SW480 (cell line): ENCODE measurements around the gene PC.
"Not testable (repeated sequence)": the region's sequence is repeated elsewhere in the genome, so short reads cannot be mapped to it uniquely, and the experiment has no call there.

ENCODE experiments used
- DNase-seq: peaks from one replicate; pipeline ENCODE4 v3.0.0-alpha.2; 2016; ENCODE audit warnings: low spot score

PC gene, protein sequence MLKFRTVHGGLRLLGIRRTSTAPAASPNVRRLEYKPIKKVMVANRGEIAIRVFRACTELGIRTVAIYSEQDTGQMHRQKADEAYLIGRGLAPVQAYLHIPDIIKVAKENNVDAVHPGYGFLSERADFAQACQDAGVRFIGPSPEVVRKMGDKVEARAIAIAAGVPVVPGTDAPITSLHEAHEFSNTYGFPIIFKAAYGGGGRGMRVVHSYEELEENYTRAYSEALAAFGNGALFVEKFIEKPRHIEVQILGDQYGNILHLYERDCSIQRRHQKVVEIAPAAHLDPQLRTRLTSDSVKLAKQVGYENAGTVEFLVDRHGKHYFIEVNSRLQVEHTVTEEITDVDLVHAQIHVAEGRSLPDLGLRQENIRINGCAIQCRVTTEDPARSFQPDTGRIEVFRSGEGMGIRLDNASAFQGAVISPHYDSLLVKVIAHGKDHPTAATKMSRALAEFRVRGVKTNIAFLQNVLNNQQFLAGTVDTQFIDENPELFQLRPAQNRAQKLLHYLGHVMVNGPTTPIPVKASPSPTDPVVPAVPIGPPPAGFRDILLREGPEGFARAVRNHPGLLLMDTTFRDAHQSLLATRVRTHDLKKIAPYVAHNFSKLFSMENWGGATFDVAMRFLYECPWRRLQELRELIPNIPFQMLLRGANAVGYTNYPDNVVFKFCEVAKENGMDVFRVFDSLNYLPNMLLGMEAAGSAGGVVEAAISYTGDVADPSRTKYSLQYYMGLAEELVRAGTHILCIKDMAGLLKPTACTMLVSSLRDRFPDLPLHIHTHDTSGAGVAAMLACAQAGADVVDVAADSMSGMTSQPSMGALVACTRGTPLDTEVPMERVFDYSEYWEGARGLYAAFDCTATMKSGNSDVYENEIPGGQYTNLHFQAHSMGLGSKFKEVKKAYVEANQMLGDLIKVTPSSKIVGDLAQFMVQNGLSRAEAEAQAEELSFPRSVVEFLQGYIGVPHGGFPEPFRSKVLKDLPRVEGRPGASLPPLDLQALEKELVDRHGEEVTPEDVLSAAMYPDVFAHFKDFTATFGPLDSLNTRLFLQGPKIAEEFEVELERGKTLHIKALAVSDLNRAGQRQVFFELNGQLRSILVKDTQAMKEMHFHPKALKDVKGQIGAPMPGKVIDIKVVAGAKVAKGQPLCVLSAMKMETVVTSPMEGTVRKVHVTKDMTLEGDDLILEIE

DNA sequence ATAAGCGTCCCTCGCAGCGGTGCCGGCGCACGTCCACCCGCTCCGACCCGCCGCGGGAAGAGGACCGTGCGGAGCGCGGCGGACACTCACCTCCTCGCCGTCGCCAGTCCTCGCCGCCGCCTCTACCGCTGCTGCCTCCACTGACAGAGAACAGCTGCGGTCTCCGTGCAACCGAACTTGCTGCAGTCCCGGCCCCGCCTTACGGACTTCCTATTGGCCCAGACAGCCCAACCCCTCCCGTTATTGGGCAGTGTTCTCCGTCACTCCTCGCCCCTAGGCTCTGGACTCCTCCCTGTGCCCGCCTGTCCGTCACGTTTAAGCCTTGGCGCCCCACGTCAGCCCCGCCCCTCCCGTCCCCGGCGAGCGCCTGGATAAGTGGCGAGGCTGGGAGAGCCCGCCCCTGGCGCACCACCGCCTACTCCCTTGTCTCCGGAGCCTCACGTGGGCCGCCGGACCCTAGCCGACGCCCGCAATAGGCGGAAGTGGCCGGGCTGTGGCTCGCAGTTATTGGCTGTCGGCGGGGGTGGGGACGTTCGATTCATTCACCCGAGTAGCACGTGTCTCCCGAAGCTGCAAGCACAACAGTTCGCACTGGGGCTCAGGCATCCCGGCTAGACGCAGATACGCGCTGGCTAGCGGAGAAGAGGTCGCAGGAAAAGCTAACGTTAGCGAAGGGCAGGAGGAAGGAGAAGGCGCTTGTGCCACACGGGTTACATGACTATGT lies at the start of gene PC:
Gene PC (minus strand): TSS at position 152 of the 724 bp plus-strand sequence. CDS start 86,224 bp downstream, outside the sequence.
- peak; percentile 100 for DNase-seq

DNA sequence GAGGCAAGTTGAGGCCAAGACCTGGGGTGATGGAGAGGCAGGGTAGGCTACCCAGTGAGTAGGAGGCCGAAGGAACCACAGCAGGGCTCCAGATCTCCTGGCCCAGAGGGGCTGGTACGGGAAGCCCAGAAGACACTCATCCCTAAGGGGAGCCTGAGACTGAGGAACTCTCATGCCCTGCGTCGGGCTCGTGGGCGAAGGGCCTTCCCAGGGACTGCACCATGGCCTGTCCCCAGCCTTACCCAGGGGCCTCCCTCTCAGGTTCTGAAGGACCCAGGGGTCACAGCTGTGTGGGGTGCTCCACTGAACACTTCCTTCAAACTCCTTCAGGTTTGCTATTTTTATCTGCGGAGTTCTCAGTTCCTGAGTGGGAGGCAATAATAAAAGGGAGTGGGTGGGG lies 48.9 kb upstream of the PC start:
- DNase-seq = no peak

DNA sequence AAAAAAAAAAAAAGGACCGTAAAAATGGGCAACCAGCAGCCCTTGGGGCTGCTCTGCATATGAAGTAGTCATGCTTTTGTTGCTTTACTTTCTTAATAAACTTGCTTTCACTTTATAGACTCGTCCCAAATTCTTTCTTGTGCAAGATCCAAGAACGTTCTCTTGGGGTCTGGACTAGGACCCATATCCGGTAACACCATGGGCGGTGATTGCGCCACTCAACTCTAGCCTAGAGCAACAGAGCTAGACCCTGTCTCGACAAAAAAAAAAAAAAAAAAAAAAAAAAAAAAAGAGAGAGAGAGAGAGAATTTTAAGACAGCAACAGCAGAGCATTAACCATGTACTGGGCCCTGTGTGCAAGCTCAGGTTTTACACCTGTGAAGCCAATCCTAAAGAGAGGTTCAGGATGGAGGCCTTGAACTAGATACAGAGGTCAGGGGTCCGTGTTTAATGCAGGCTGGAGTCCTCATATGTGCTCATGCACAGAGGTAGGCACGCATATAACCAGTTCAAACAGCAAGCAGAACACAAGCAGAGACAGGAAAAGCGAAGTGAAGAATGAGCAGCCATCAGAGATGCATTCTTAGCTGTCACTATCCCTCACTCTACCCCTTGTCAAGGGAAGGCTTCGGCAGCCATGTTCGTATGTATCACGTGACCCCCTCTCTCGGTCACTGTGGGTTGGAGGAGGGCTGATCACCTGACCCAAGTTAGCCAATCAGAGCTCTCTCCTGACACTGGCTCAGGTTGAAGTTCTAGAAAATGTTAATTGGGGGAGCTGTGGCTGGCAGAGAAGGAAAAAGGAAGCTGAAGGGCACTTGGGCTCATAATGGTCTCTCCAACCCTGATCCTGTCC lies 48.1 kb upstream of the PC start:
- peak; percentile 59 for DNase-seq

DNA sequence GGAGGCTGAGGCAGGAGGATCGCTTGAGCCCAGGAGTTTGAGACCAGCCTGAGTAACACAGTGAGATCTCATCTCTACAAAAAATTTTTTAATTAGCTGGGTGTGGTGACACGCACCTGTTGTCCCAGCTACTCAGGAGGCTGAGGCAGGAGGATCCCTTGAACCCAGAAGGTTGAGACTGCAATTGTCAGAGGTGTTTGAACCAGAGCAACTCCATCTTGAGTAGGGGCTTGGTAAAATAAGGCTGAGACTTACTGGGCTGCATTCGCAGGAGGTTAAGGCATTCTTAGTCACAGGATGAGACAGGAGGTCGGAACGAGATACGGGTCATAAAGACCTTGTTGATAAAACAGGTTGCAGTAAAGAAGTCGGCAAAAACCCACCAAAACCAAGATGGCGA lies 47.0 kb upstream of the PC start:
- DNase-seq = not testable (repeated sequence)

DNA sequence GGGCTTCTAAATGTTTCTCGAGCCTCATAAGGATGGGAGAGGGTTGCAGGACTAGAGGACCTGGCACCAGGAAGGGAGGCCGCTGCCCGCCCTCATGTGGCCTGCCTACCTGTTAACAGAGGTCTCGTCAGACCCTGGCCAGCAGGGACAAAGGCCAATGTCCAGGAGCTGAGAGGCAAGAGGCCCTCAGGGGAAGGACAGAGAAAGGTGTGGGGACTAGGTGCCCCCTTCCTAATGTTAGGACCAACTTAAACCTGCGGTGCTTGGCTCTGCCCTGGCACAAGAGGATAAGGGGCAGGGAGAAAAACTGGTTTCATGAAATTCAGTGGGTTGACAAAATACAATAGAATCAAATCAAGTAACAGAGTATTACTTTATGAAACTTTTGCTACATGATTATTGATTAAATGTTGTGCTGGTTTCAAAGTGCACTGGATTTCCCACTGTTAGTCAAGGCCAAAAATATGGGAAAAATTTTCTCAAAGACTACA lies 44.8 kb upstream of the PC start:
- DNase-seq = no peak

DNA sequence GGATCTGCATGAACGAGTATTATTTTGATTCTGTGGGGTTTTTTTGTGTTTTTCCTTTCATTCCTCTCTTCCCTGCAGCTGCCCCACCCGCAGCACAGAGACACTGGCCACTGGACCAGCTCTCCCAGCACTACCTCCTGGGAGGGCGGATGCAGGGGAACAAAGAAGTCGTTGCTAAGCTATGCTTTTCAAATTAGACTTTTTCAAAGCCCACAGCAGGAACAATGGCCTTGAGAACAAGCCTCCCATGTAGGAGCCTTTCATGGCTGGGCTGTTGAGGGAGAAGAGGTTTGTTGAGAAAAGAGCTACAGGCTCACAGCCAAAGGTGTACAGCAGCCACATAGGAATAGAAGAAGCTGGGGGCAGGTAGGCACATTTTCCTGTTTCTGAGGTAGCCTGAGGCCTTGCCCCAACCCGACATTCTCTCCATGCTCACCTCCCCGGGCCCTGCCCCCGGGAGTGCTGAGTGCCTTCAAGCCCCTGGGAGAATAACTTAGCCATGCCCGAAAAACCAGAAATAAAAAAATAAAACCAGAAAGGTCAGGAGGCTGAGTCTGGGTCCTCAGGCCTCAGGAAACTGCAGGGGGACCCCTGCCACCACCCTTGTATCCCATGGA lies 44.2 kb upstream of the PC start:
- DNase-seq = no peak

DNA sequence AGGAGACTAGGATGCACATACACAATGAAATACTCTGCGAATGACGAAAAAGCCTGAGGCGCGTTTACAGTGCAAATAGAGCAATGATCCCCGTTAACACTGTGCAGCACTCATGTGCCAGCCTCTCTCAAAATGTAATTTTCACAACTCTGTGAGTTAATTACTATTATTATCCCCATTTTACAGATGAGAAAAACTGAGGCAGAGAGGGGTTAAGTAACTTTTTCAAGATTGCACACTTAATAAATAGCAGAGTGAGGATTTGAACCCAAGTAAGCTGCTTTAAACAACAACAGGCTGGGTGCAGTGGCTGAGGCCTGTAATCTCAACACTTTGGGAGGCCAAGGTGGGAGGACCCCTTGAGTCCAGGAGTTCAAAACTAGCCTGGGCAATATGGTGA lies 43.1 kb upstream of the PC start:
- no peak for DNase-seq

DNA sequence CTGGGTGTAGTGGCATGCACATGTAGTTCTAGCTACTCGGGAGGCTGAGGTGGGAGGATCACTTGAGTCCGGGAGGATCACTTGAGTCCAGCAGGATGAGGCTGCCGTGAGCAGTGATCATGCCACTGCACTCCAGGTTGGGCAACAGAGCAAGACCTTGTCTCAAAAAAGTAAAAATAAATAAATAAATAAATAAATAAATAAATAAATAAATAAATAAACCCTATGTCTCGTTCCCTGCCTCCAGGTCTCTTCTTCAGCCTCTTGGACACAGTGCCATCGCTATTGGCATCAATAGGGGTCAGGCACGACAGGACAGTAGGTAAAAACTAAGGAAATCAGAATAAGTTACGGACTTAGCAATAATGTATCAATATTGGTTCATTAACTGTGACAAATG lies 41.4 kb upstream of the PC start:
- DNase-seq = no peak

DNA sequence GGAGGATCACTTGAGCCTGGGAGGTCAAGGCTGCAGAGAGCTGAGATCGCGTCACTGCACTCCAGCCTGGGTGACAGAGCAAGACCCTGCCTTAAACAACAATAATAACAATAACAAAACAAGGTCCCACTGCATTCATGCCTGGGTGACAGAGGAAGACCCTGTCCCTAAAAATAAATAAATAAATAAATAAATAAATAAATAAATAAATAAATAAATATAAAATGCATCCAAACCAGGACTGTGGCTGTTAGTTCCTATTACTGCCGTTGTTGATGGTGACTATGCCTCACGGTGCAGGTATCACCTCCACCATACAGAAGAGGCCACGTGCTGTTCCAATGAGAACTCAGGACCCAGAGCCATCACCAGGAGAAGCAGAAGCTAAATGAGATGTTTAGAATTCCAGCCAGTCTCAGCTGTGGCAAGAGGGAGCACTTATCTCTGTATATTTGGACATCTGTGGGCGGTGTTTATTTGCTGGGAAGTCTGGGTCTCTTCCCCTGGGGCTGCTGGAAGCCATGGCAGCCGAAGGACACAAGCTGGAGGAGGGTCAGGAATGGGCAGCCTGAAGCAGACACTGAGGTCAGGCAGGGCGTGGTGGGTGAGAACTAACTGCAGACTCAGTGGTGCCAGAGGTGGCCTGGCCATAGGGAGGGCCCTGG lies 38.6 kb upstream of the PC start:
- no peak for DNase-seq

DNA sequence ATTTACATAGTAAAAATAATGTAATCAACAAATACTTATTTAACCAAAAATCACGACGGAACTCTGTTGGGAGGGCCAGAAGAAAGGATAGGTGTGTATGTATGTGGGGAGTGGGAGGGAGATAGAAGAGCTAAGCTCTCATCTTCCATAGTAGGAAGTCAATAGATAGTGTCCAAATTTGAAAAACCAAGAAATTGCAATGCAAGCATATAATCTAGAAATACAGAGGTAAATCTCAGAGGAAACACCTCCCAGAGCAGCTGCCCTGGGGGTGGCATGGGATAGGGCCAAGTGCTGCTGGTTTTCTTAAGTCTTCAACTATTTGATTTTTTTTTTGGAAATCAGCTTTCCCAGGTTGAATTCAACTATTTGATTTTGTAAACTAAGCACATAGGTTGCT lies 33.9 kb upstream of the PC start:
- no peak for DNase-seq

DNA sequence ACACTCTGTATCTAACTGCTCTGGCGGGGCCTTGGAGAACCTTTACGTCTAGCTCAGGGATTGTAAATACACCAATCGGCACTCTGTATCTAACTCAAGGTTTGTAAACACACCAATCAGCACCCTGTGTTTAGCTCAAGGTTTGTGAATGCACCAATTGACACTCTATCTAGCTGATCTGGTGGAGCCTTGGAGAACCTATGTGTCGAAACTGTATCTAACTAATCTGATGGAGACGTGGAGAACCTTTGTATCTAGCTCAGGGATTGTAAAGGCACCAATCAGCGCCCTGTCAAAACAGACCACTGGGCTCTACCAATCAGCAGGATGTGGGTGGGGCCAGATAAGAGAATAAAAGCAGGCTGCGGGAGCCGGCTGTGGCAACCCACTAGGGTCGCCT lies 31.2 kb upstream of the PC start:
- DNase-seq = not testable (repeated sequence)

DNA sequence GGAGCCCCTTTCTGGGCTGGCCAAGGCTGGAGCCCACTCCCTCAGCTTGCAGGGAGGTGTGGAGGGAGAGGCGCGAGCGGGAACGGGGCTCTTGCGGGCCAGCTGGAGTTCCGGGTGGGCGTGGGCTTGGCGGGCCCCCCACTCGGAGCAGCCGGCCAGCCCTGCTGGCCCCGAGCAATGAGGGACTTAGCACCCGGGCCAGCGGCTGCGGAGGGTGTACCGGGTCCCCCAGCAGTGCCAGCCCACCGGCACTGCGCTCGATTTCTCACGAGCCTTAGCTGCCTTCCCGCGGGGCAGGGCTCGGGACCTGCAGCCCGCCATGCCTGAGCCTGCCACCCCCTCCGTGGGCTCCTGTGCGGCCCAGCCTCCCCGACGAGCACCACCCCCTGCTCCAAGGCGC lies 30.6 kb upstream of the PC start:
- DNase-seq = not testable (repeated sequence)

DNA sequence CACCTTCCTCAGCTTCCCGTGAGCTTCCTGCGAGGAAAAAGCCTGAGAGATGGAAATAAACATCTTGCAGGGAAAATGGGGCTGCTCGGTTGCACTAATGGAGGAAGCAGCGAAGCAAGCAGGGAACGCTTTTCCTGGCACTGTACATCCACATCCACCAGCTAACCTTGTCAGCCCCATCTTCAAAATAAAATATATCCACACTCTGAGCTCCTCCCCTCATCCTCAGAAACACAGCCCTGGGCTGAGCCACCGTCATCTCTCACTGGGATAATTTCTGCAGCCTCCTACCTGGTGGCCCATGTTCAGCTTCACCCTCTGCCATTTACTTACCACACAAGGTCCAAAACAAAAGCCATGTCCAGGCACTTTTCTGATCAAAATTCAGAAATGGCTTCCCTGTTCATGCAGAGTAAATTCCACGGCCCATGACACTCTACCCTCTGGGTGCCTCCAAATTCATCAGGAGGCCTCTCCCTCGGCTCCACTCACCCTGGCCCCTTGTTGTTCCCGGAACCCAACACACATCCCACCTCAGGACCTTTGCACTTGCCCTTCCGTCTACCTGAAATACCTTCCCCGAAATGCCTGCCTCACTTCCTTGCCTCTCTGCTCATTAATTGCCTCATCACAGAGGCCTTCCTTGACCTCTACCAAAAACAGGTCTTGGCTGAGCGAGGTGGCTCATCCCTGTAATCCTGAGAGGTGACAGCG lies 29.9 kb upstream of the PC start:
- DNase-seq = no peak

DNA sequence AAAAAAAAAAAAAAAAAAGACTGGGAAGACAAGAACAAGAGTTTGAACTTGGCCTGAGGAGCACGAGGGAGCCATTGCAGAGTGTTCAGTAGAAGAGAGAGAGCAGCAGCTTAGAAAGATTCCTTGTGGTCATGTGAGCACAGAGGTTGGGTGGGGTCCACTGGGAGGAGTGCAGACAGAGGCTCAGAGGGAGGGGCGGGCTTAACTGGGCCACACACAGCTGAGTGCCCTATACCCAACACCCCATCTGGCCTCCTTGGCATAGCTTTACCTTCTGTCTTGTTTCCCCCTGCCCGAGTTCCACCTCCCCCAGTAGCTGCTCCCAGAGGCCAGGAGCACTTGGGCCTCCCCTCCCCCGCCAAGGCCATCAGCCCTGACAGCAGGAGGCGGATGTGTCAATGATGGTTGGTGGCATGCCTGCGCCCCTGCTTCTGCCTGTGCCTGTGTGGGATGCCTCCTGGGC lies 29.0 kb upstream of the PC start:
- no peak for DNase-seq

DNA sequence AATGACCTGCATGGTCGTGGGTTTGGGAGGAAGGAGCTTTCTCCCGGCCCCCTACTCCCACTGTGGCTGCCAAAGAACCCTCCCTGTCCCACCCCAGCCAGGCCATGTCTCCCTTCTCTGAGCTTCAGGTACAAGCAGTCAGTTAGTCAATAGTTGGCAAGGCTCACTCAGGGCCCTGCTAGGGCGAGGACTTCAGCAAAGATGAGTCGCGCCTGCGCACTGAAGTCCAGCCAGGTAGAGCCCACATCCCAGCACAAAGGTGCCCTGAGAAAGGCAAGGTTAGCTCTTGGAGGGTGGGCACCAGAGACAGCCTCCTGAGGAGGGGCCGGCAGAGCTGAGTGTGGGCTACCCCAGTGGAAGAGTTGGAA lies 28.0 kb upstream of the PC start:
- DNase-seq = no peak

DNA sequence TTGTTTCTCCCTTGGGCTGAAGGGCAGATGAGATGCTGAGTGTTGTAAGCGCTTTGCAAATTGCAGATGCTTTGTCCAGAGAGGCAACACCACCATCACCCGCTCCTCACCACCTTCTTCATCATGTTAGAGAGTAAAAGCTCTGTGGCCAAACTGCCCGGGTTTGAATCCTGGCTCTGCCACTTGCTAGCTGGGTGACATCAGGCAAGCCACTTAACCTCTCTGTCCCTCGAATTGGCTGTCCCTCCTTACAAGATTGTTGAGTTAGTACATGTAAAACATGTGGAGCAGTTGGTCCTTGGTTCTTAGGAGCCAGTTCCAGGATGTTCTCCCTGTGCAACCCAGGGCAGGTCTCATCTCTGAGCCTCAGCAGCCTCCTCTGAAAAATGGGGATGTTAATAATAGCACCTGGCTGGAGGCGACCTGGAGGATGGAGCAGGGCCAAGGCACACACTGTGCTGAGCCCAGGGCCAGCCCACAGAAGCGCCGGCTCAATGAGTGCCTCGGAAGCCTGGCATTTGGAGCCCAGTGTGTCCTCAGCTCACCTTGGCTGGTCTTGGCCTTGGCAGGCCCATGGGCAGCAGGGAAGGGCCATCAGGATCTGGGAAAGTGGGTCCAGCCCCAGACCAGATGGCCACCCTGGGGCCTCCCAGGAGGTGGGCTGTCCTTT lies 27.5 kb upstream of the PC start:
- no peak for DNase-seq

DNA sequence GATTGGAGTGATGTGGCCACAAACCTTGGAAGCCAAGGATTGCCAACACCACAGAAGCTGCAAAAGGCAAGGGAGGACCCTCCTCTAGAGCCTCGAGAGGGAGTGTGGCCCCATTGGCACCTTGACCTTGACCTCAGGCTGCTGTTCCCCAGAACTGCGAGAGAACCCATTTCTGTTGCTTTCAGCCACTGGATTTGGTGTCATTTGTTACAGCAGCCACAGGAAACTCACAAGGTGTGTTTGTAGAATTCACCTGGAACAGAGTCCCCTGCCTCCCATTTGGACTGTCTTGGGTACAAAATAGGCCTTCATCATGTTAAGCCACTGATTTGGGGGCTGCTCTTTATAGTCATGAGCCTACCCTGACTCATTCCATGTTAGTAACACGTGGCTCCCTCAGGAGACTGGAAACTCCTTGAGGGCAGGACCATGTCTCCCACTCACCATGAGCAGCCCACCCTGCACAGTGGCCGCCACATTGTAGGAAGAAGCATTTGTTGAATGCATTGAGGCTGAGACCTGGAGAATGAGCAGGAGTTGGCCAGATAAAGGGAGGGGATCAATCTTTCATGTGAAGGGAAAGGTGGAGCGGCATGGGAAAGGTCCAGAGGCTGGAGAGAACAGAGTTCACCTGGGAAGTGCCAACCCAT lies 25.2 kb upstream of the PC start:
- DNase-seq = no peak

DNA sequence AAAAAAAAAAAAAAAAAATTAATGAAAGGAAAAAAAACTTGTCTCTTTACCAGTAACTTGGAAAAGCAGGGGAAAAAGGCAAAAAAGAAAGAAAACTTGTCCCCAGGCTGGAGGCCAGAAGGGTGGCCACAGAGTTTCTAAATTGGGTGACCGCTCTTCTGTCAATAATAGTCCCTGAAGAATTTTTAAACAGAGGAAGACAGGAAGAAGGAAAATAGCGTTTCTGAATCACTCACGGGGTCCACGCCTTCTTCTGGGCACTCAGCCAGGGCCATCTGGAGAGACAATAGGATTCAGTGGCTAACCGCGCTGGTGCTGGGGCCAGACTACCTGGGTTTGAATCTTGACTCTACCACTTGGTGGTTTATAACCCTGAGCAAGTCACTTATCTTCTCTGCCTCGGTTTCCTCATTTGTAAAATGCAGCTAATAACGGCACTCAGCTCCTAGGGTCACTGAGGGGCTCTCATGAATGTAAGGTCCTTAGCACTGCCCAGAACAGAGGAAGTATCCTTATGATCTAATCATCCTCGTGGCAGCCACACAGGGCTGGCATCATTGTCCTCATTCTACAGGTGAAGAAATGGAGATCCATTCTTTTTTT lies 23.9 kb upstream of the PC start:
- DNase-seq = peak; percentile 83
